ENCODE results near the gene RIMKLA. TPM values are rescaled to one million over a fixed set of nuclear protein-coding genes. Genes with fewer than 3 reads are reported as not detected.
A peak's percentile ranks its signal among the peaks of the same experiment; 100 is the strongest.

The RIMKLA gene
- total and polyA plus RNA-seq, 2 of the 13 experiments (the other 11 are each of a cell fraction or from before 2014, with no cell fraction given) = 2.5 to 3.8 TPM

GRCh38 chr1:42379794-42380585 lies 602 bp upstream of the RIMKLA start:
- H3K27me3 ChIP-seq (ENCODE audit: control insufficient read depth in 1 of 2, insufficient read depth in 2 of 2, low read length in 2 of 2) = peaks cover 0 to 7% of the 10 kb centered on the region in 2 experiments; a peak in 2 of 5 replicates
- H4K20me1 ChIP-seq (ENCODE audit: insufficient read depth, low read length) = no peaks in the 10 kb centered on the region
- H3K4me1 ChIP-seq (ENCODE audit: insufficient read depth, low read length) = peaks cover 20% of the 10 kb centered on the region
- peak; percentile 79 for ATAC-seq
- DNase-seq (ENCODE audit: low spot score) = peak; percentile 15
- no peak overlapping the region for H2AFZ ChIP-seq (ENCODE audit: low read length)
- BruUV-seq (replicated peaks) = no TSS peak
- intact Hi-C loops (cut with micrococcal nuclease; ENCODE audit: unreplicated experiment) (no loop called here), in situ Hi-C loops (cut with HindIII; ENCODE audit: extremely low pct_ligation_motif_present, low pct_unique_long_range_greater_than_20kb) (no loop called here)
- H3K36me3 ChIP-seq (replicated peaks in 1 of 2; ENCODE audit: control insufficient read depth in 1 of 2, insufficient read depth in 2 of 2, low read length in 2 of 2) = no peaks in the 10 kb centered on the region
- H3K27ac ChIP-seq (ENCODE audit: extremely low read length, insufficient read depth, low read length) = no peak overlapping the region
- no peaks in the 10 kb centered on the region for H3K79me2 ChIP-seq (ENCODE audit: insufficient read depth, low read length)
- ChIA-PET CTCF (ENCODE audit: low intra/inter-chr PET ratio, low total read pairs) (no interaction called here), POLR2A (interaction anchor here (0.6 kb wide), 1 partner anchor 44 kb away, joined by 4 read pairs; no protein-coding TSS in a partner anchor)
- H3K9ac ChIP-seq (ENCODE audit: insufficient read depth, low read depth, low read length) = peak overlapping the region; percentile 18; the same call in 1 of the 2 replicates
- H3K4me3 ChIP-seq (replicated peaks in 1 of 3; ENCODE audit: insufficient read depth in 1 of 3, low read depth in 2 of 3, low read length in 3 of 3) = peak overlapping the region; percentile 66 to 79 (median 78)
- H3K9me3 ChIP-seq (ENCODE audit: low read length) = no peaks in the 10 kb centered on the region
- WGBS (ENCODE audit: low lambda C conversion rate) = 8% methylated on average over 5 of the region's 34 CpGs
- FAIRE-seq = no peak
- peak overlapping the region; percentile 98 for H3K4me2 ChIP-seq (ENCODE audit: low read depth, low read length)
- no peak for TF ChIP-seq ZNF496 (CRISPR knock-in tag; IDR thresholded peaks at IDR 0.05; ENCODE audit: insufficient replicate concordance)
- TF ChIP-seq GABPB1 (CRISPR knock-in tag; IDR thresholded peaks at IDR 0.05) = no peak
- peak; percentile 8 for TF ChIP-seq ZNF883 (CRISPR knock-in tag; IDR thresholded peaks at IDR 0.05; ENCODE audit: not compliant biosample characterization)
- peak; percentile 51; the same call in 1 of the 2 replicates for TF ChIP-seq ATF3 (CRISPR knock-in tag; IDR thresholded peaks at IDR 0.05)
- TF ChIP-seq, protein P1, sequence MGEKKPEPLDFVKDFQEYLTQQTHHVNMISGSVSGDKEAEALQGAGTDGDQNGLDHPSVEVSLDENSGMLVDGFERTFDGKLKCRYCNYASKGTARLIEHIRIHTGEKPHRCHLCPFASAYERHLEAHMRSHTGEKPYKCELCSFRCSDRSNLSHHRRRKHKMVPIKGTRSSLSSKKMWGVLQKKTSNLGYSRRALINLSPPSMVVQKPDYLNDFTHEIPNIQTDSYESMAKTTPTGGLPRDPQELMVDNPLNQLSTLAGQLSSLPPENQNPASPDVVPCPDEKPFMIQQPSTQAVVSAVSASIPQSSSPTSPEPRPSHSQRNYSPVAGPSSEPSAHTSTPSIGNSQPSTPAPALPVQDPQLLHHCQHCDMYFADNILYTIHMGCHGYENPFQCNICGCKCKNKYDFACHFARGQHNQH (CRISPR knock-in tag; IDR thresholded peaks at IDR 0.05) = no peak
- no peak for TF ChIP-seq ZNF709 (CRISPR knock-in tag; IDR thresholded peaks at IDR 0.05)
- no peak for TF ChIP-seq ZNF205 (CRISPR knock-in tag; IDR thresholded peaks at IDR 0.05)
- TF ChIP-seq RXRB (CRISPR knock-in tag; IDR thresholded peaks at IDR 0.05; ENCODE audit: borderline replicate concordance) = no peak
- TF ChIP-seq, protein P2, sequence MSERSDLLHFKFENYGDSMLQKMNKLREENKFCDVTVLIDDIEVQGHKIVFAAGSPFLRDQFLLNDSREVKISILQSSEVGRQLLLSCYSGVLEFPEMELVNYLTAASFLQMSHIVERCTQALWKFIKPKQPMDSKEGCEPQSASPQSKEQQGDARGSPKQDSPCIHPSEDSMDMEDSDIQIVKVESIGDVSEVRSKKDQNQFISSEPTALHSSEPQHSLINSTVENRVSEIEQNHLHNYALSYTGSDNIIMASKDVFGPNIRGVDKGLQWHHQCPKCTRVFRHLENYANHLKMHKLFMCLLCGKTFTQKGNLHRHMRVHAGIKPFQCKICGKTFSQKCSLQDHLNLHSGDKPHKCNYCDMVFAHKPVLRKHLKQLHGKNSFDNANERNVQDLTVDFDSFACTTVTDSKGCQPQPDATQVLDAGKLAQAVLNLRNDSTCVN (CRISPR knock-in tag; IDR thresholded peaks at IDR 0.05; ENCODE audit: borderline replicate concordance) = 0 out of 2 replicates have a peak, but pooled peaks have one; percentile 14
- peak; percentile 94 for TF ChIP-seq MIER2 (CRISPR knock-in tag; IDR thresholded peaks at IDR 0.05)
- no peak for TF ChIP-seq HNRNPH1 (optimal IDR thresholded peaks at IDR 0.05; ENCODE audit: low read depth, low read length)
- 0 out of 2 replicates have a peak, but pooled peaks have one; percentile 26 for TF ChIP-seq PHF20 (CRISPR knock-in tag; IDR thresholded peaks at IDR 0.05)
- TF ChIP-seq ARNT2 (CRISPR knock-in tag; IDR thresholded peaks at IDR 0.05; ENCODE audit: low read depth) = 0 out of 2 replicates have a peak, but pooled peaks have one; percentile 1
- 0 out of 2 replicates have a peak, but pooled peaks have one; percentile 26 for TF ChIP-seq HDAC1 (CRISPR knock-in tag; IDR thresholded peaks at IDR 0.05)
- TF ChIP-seq, protein P3, sequence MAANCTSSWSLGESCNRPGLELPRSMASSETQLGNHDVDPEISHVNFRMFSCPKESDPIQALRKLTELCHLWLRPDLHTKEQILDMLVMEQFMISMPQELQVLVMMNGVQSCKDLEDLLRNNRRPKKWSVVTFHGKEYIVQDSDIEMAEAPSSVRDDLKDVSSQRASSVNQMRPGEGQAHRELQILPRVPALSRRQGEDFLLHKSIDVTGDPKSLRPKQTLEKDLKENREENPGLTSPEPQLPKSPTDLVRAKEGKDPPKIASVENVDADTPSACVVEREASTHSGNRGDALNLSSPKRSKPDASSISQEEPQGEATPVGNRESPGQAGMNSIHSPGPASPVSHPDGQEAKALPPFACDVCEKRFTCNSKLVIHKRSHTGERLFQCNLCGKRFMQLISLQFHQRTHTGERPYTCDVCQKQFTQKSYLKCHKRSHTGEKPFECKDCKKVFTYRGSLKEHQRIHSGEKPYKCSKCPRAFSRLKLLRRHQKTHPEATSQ (CRISPR knock-in tag; IDR thresholded peaks at IDR 0.05; ENCODE audit: borderline replicate concordance) = no peak
- TF ChIP-seq ZNF766 (CRISPR knock-in tag; IDR thresholded peaks at IDR 0.05; ENCODE audit: borderline replicate concordance) = no peak
- TF ChIP-seq ELF4 (CRISPR knock-in tag; IDR thresholded peaks at IDR 0.05; ENCODE audit: borderline replicate concordance) = no peak

Data from HepG2 (cell line).